C4-2B (cell line): Measurements from ENCODE around the gene ZNF772.

Experiments
- ZFX ChIP-seq: fragments of 450-650 bp; IDR thresholded peaks from 2 replicates; pipeline ENCODE4 v1.6.1; 2017
- TF ChIP-seq, protein P1 (sequence below): fragments of 450-650 bp; conservative IDR thresholded peaks from 2 replicates; pipeline ENCODE4 v1.5.1; 2017; ENCODE audit warnings: mild to moderate bottlenecking

DNA sequence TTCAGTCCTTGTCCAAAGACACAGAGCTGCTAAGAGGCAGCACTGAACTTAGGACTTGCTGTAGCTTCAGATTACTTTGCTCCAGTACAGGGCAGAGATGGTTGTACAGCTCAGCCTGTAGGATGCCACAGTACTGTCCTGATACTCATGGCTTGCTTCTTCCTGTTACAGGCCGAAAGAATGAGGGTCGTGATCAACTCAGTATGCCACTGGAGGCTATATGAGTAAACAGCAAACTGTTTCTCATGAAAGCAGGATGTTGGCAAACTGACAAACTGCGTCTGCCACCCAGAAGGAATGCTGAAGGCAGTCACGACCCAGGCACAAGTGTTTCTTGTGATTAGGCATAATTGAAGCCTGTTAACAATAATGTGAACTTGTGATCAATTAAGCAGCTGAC is 39.4 kb downstream of the ZNF772 start:
- TF ChIP-seq, protein P1, sequence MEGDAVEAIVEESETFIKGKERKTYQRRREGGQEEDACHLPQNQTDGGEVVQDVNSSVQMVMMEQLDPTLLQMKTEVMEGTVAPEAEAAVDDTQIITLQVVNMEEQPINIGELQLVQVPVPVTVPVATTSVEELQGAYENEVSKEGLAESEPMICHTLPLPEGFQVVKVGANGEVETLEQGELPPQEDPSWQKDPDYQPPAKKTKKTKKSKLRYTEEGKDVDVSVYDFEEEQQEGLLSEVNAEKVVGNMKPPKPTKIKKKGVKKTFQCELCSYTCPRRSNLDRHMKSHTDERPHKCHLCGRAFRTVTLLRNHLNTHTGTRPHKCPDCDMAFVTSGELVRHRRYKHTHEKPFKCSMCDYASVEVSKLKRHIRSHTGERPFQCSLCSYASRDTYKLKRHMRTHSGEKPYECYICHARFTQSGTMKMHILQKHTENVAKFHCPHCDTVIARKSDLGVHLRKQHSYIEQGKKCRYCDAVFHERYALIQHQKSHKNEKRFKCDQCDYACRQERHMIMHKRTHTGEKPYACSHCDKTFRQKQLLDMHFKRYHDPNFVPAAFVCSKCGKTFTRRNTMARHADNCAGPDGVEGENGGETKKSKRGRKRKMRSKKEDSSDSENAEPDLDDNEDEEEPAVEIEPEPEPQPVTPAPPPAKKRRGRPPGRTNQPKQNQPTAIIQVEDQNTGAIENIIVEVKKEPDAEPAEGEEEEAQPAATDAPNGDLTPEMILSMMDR = no peak
- no peak for TF ChIP-seq ZFX
